ENCODE measurements around the gene STKLD1.
A peak's percentile ranks its signal among the peaks of the same experiment; 100 is the strongest.
"Not testable (repeated sequence)": the region's sequence is repeated elsewhere in the genome, so short reads cannot be mapped to it uniquely, and the experiment has no call there.

STKLD1 gene

GRCh38 chr9:133389025-133389557, 12.9 kb downstream of the STKLD1 start:
- DNase-seq: no peak

GRCh38 chr9:133389562-133389961, 13.4 kb downstream of the STKLD1 start:
- no peak for DNase-seq

- no peak for DNase-seq
Observed at GRCh38 chr9:133390713-133391112, 14.5 kb downstream of the STKLD1 start.

- not testable (repeated sequence) for DNase-seq
Observed at GRCh38 chr9:133391449-133391848, 15.3 kb downstream of the STKLD1 start.

GRCh38 chr9:133392308-133392707, 16.1 kb downstream of the STKLD1 start:
- not testable (repeated sequence) for DNase-seq

- DNase-seq: no peak
Observed at GRCh38 chr9:133393399-133393798, 17.2 kb downstream of the STKLD1 start.

- DNase-seq: no peak
Observed at GRCh38 chr9:133394687-133395271, 18.6 kb downstream of the STKLD1 start.

- DNase-seq: no peak
Observed at GRCh38 chr9:133396952-133397351, 20.8 kb downstream of the STKLD1 start.

- DNase-seq: no peak
Observed at GRCh38 chr9:133397370-133397769, 21.2 kb downstream of the STKLD1 start.

- no peak for DNase-seq
Observed at GRCh38 chr9:133397895-133398294, 21.7 kb downstream of the STKLD1 start.

- DNase-seq: no peak
Observed at GRCh38 chr9:133400292-133400691, 24.1 kb downstream of the STKLD1 start.

- no peak for DNase-seq
Observed at GRCh38 chr9:133401588-133401987, 25.4 kb downstream of the STKLD1 start.

- DNase-seq: no peak
Observed at GRCh38 chr9:133402689-133403088, 26.5 kb downstream of the STKLD1 start.

- peak; percentile 47 for DNase-seq
Observed at GRCh38 chr9:133403766-133404453, 27.7 kb downstream of the STKLD1 start.

GRCh38 chr9:133404454-133405002, 28.4 kb downstream of the STKLD1 start:
- DNase-seq: no peak

GRCh38 chr9:133405508-133406438, 29.6 kb downstream of the STKLD1 start:
- DNase-seq: no peak

- DNase-seq: peak; percentile 51
Observed at GRCh38 chr9:133406480-133407307, 30.5 kb downstream of the STKLD1 start.

- DNase-seq: no peak
Observed at GRCh38 chr9:133408042-133408441, 31.9 kb downstream of the STKLD1 start.

GRCh38 chr9:133415170-133415569, 39.0 kb downstream of the STKLD1 start:
- no peak for DNase-seq

- peak; percentile 42 for DNase-seq
Observed at GRCh38 chr9:133417541-133418461, 41.6 kb downstream of the STKLD1 start, which contains the start of gene REXO4. REXO4 (minus strand) TSS chr9:133418010; CDS start chr9:133417844, 166 bp downstream.

GRCh38 chr9:133419005-133419404, 42.8 kb downstream of the STKLD1 start:
- no peak for DNase-seq
